ENCODE measurements around the gene SGPP1. TPM values are rescaled to one million over a fixed set of nuclear protein-coding genes. Genes with fewer than 3 reads are reported as not detected.
A peak's percentile ranks its signal among the peaks of the same experiment; 100 is the strongest.

Gene SGPP1
- total and polyA plus RNA-seq, 2 of the 4 experiments (the other 2 are of a cell fraction), result 8.6 to 11.1 TPM

GRCh38 chr14:63764620-63765139 lies 36.8 kb upstream of the SGPP1 start:
- Histone ChIP-seq H4K20me1 (ENCODE audit: insufficient read depth, low read length) (no peaks in the 10 kb centered on the region), H3K4me2 (ENCODE audit: low read depth, low read length) (no peak overlapping the region), H3K14ac (replicated peaks; ENCODE audit: low read depth, low read length) (no peak overlapping the region), H2BK120ac (ENCODE audit: low read depth, low read length) (no peak overlapping the region), H3K9me3 (ENCODE audit: control insufficient read depth, insufficient read depth, low read length) (no peaks in the 10 kb centered on the region), H3K23ac (ENCODE audit: low read depth, low read length) (no peak overlapping the region), H2BK5ac (ENCODE audit: low read depth, low read length, poor library complexity, severe bottlenecking) (no peak overlapping the region), H4K5ac (ENCODE audit: low read depth, low read length) (no peak overlapping the region), H2AK5ac (ENCODE audit: low read depth, low read length) (no peak overlapping the region), H3K18ac (ENCODE audit: low read depth, low read length) (no peak overlapping the region), H3K27ac (ENCODE audit: insufficient read depth, low read length) (no peak overlapping the region), H3K27me3 (ENCODE audit: control insufficient read depth, insufficient read depth, low read length) (no peaks in the 10 kb centered on the region; the same call in 1 of the 2 replicates), H3K4me3 (ENCODE audit: insufficient read depth, low read depth, low read length) (no peak overlapping the region), H4K8ac (ENCODE audit: low read depth in 2 of 2, low read length in 2 of 2) (no peak overlapping the region), H3K9ac (ENCODE audit: low read depth, low read length) (no peak overlapping the region), H2BK20ac (ENCODE audit: low read depth, low read length) (no peak overlapping the region), H3K79me1 (ENCODE audit: low read depth in 1 of 2, low read length in 2 of 2) (no peaks in the 10 kb centered on the region), H3K36me3 (ENCODE audit: control insufficient read depth, insufficient read depth, low read length) (no peaks in the 10 kb centered on the region), H2AFZ (replicated peaks; ENCODE audit: low read length, poor library complexity) (peak overlapping the region; percentile 4), H4K91ac (ENCODE audit: insufficient read depth, low read depth, low read length) (no peak overlapping the region), H3K56ac (ENCODE audit: extremely low read depth, insufficient read depth, low read length) (no peak overlapping the region), H2AK9ac (replicated peaks; ENCODE audit: low read depth, low read length, poor library complexity) (no peak overlapping the region), H3K4me1 (ENCODE audit: control insufficient read depth, insufficient read depth, low read length) (no peaks in the 10 kb centered on the region), H2BK15ac (ENCODE audit: low read depth, low read length) (no peak overlapping the region), H3K4ac (ENCODE audit: low read depth, low read length) (no peak overlapping the region), H3K9me1 (ENCODE audit: insufficient read depth, low read length) (no peaks in the 10 kb centered on the region)
- DNase-seq (no peak), ATAC-seq (ENCODE audit: low read depth) (no peak)
- intact Hi-C loops (cut with micrococcal nuclease) (loop anchor here (10.0 kb wide), 1 partner anchor 1600 kb away; no protein-coding TSS in a partner anchor), in situ Hi-C loops (cut with MboI; ENCODE audit: low sequenced_read_pairs) (loop anchor here (25.0 kb wide), 1 partner anchor 377 kb away; no protein-coding TSS in a partner anchor), dilution Hi-C loops (cut with HindIII; ENCODE audit: low sequenced_read_pairs, unreplicated experiment) (no loop called here)
- TF ChIP-seq CHD1 (IDR thresholded peaks at IDR 0.05; ENCODE audit: low read depth, low read length) (no peak), NFE2L2 (IDR thresholded peaks at IDR 0.05; ENCODE audit: low read depth, low read length) (no peak), RFX5 (IDR thresholded peaks at IDR 0.05; ENCODE audit: low read depth, low read length) (no peak), RAD21 (IDR thresholded peaks at IDR 0.05; ENCODE audit: low read length) (no peak), MAFK (IDR thresholded peaks at IDR 0.05; ENCODE audit: low read depth, low read length) (no peak), POLR2A (IDR thresholded peaks at IDR 0.05; ENCODE audit: low read depth, low read length) (no peak), SMC3 (IDR thresholded peaks at IDR 0.05; ENCODE audit: low read depth, low read length) (no peak), BHLHE40 (IDR thresholded peaks at IDR 0.05; ENCODE audit: low read depth, low read length) (no peak), FOS (IDR thresholded peaks at IDR 0.05; ENCODE audit: low read depth, low read length) (no peak), USF2 (IDR thresholded peaks at IDR 0.05; ENCODE audit: low read depth, low read length) (no peak), CTCF (conservative IDR thresholded peaks at IDR 0.05; ENCODE audit: low read depth, low read length) (no peak), RCOR1 (IDR thresholded peaks at IDR 0.05; ENCODE audit: insufficient replicate concordance, low read length) (no peak), ELK1 (IDR thresholded peaks at IDR 0.05; ENCODE audit: borderline replicate concordance, low read depth, low read length) (no peak)
- POLR2A ChIA-PET (ENCODE audit: unreplicated experiment), result no interaction called here
- CTCF ChIA-PET, result no interaction called here
- no CpG with 5 or more reads among the region's 6 CpGs for WGBS, 2 experiments (ENCODE audit: extremely low coverage in 2 of 2, insufficient read length in 1 of 2)
- BruUV-seq (replicated peaks), result no TSS peak
